GOT3 (cell line): ENCODE measurements around the gene APOBEC3F.
"Not testable (repeated sequence)": the region's sequence is repeated elsewhere in the genome, so short reads cannot be mapped to it uniquely, and the experiment has no call there.

Source experiments
- DNase-seq: peaks from one replicate; lab custom pipeline; 2025; ENCODE audit warnings: mixed read lengths; lab: John Stamatoyannopoulos, UW

APOBEC3F gene

DNA sequence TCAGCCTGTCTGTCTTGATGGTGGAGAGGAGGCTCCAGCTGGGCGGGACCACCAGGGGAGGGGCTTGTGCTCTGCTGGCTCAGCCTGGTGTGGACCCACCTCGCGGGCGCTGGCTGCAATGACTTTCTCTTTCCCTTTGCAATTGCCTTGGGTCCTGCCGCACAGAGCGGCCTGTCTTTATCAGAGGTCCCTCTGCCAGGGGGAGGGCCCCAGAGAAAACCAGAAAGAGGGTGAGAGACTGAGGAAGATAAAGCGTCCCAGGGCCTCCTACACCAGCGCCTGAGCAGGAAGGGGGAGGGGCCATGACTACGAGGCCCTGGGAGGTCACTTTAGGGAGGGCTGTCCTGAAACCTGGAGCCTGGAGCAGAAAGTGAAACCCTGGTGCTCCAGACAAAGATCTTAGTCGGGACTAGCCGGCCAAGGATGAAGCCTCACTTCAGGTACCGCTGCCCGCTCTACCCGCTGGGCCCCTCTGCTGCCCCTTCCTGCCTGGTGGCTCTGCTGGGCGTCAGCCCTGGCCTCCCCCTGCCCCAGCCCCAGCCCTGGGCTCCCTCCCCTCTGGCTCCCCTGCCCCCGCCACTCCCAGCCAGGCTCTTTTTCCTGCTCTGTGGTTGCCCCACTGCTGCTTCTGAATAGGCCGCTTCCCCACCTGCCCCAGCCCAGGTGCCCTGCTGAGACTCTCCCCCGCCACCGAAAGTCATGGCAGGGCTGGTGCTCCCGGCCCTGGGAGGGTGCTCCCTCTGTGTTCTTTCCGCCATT lies at the start of gene APOBEC3F:
Gene APOBEC3F (plus strand): TSS at position 327 of the 759 bp plus-strand sequence. CDS start 97 bp downstream, at position 424.
- not testable (repeated sequence) for DNase-seq

DNA sequence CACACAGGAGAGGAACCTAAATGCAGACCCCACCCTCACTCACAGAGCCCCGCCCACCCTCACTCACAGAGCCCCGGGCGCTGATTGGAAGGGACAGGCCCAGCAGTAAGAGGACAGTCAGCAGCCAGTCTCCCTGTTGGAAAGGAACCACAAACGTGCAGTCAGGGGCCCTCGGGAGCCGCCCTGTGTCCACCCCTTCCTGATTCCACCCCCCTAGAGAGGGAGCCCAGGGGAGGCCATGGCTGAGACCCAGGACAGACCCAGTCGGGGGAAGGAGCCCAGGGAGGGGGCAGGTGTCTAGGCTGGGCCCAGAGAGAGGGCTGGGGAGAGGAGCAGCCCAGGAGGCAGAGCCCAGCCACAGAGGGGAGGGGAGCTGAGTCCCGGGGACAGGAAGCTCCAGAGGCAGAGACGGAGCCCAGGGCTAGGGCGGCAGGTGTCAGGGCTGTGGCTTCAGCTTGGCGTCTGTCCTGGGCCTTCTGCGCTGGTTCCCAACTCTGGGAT lies 47.7 kb upstream of the APOBEC3F start:
- not testable (repeated sequence) for DNase-seq

DNA sequence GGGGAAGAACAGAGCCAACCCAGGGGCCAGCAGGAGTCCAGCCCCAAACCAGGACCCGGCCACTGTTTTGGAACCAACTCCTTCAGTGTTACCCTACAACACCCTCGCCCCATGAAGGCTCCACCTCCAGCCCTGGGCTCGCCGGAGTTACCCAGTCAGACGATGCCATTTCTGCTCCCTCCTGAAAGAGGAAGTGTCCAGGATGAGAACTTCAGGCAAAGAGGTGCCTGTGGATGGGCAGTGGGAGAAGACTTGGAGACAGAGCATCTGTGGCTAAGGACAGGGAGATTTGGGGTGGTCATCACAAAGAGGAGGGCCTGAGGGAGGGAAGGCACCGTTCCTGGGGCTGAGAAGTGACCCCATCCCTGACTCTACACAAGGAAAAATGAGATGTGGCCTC lies 44.6 kb upstream of the APOBEC3F start:
- no peak for DNase-seq

DNA sequence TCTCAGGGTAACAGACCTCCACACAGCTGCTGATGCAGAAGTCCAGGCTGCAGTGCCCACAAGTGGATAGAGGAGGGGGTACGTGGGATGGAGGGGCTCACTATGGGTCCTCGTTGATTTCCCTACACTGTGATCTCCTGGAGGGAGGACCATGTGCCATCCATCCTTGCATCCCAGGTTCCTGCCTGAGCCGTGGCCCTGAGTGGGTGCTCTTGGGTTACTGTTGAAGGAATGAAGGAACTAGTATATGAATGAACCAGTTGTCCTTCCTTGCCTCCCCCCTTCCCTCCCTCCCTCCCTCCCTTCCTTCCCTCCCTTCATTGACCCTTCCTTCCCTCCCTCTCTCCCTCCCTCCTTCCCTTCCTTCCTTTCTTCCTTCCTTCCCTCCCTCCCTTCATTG lies 43.1 kb upstream of the APOBEC3F start:
- DNase-seq = no peak

DNA sequence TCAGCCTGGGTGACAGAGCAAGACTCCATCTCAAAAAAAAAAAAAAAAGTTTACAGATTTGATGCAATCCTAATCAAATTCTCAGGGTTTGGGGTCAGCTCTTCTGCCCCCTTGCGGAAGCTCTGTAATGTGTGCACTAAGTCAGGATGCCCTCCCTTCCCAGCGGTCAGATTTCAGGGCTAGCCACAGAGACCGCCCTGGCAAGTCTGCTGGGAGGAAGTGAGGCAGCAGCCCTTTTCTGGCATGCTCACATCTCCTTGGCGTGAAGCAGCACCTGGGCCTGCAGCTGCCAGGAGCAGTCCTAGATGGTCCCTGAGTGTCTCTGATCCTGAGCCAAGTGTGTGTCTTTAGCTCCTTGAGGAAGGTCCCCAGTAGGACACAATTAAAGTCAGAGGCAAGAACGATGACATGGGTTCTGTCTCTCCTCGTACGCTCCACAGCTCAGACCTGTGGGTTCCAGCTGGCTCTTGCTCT lies 37.5 kb upstream of the APOBEC3F start:
- peak; percentile 60 for DNase-seq

DNA sequence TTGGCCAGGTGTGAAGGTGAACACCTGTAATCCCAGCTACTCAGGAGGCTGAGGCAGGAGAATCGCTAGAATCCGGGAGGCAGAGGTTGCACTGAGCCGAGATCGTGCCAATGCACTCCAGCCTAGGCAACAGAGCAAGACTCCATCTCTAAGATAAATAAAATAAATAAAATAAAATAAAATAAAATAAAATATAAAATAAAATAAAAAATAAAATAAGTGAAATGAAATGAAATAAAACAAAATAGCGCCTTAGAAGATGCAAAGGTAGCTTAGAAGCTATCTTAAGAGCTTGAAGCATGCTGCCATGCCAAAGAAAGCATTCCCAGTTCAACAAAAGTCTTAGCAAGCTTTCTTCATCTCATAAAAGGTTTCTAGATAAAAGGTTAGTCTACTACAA lies 33.5 kb upstream of the APOBEC3F start:
- DNase-seq = no peak

DNA sequence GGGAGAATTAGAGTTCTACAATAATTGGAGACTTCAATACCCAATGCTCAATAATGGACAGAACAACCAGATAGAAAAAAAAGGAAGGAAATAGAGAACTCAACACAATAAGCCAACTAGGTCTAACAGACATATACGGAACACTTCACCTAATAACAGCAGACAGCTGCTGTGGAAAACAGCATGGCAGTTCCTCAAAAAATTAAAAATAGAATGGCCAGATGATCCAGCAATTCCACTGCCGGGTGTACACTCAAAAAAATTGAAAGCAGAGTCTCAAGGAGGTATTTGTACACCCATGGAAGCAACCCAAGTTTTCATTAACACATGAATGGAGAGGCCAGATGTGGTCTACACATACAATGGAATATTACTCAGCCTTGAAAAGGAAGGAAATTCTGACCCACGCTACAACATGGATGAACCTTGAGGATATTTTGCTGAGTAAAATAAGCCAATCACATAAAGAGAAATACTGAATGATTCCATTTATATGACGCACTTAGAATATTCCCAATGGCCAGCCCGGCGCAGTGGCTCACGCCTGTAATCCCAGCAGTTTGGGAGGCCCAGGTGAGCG lies 32.3 kb upstream of the APOBEC3F start:
- DNase-seq = not testable (repeated sequence)

DNA sequence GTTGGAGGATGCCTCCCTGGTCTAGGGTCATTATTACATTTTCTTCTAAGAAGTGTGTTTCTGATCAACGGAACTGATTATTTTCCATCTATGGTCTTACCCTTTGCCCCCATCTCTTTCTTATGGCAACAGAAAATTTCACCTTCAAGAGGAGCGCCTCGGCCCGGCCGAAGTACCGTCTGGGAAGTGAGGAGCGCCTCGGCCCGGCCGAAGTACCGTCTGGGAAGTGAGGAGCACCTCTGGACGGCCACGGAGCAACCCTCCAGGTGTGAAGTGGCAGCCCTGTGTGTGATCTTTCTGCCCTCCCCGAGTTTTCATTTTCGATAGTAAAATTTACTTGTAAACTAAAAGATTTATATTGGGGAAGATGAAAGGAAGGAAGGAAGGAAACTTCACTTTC lies 29.7 kb upstream of the APOBEC3F start:
- DNase-seq = no peak

DNA sequence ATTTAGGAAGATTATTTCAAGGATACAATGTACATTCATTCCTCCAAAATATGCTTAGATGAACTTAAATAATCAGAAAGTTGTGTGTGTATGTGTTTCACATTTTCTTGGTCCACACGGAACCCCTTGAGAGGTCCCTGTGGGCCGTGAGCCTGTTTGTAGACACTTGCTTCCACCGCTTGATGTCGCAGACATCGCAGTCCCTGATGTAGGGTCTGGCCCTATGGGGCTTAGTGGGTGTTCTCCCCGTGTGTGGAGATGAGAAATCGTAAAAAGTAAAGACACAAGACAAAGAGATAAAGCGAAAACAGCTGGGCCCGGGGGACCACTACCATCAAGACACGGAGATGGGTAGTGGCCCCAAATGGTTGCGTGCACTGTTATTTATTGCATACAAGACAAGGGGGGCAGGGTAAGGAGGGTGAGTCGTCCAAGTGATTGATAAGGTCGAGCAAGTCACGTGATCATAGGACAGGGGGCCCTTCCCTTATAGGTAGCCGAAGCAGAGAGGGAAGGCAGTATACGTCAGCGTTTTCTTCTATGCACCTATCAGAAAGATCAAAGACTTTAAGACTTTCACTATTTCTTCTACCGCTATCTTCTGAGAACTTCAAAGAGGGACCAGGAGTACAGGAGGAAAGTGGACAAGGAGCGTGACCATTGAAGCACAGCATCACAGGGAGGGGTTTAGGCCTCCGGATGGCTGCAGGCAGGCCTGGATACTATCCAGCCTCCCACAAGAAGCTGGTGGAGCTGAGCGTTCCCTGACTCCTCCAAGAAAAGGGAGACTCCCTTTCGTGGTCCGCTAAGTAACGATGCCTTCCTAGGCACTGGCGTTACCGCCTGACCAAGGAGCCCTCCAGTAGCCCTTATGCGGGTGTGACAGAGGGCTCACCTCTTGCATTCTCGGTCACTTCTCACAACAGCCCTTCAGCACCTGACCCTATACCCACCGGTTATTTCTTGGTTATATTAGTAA lies 27.8 kb upstream of the APOBEC3F start:
- no peak for DNase-seq

DNA sequence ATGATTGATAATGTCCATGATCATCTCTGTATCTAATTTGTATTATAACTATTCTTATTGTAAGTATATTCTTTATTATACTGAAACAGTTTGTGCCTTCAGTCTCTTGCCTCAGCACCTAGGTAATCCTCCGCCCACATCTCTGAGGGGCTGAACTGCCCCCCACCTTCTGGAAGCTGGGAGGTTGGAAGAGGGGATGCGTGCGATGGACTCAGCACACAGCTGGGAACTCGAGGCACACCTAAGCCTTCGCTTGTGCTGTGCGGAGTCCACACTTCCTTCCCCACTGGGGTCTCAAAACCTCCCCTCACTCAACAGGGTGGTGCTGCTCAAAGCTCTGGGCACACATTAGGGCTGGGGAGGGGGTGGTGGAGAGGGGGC lies 27.1 kb upstream of the APOBEC3F start:
- DNase-seq = not testable (repeated sequence)

DNA sequence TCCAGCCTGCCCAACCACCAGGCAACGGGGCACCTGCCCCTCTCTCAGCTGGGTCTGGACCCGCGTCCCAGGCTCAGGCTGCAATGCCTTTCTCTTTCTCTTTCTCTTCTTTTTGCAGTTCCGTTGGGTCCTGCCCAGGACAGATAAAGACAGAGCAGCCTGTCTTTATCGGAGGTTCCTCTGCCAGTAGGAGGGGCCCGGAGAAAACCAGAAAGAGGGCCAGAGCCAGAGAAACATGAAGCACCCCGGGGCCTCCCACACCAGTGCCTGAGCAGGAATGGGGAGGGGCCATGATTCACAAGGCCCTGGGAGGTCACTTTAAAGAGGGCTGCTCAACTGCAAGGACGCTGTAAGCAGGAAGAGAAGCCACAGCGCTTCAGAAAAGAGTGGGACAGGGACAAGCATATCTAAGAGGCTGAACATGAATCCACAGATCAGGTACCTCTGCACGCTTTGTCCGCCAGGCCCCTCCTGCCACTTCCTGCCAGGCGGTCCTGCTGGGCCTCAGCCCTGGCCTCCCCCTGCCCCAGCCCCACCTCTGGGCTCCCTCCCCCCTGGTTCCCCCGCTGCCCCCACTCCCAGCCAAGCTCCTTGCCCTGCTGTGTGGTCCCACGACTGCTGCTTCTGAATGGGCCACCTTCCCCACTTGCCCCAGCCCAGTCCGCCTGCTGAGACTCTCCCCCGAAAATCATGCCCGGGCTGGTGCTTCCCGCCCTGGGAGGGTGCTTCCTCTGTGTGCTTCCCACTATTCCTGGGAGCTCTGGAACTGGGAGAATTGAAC lies 26.5 kb upstream of the APOBEC3F start, which contains the start of gene APOBEC3C:
Gene APOBEC3C (plus strand): TSS at position 316 of the 781 bp plus-strand sequence. CDS start 106 bp downstream, at position 422.
- DNase-seq = peak; percentile 58

DNA sequence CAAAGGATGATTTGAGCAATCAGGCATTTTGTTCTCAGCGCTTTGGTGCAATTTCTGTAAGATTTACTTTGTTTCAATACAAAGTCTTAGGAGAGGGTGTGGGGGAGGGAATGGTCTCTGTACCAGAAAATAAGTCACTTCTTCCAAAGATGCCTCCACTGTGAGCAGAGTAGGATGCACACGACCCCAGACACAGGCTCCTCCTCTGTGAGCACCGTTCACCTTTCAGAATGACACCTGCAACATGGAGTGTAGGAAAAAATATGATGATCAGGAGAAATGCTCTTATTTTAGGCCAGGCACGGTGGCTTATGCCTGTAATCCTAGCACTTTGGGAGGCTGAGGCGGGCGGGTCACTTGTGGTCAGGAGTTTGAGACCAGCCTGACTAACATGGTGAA lies 25.9 kb upstream of the APOBEC3F start:
- DNase-seq = not testable (repeated sequence)

DNA sequence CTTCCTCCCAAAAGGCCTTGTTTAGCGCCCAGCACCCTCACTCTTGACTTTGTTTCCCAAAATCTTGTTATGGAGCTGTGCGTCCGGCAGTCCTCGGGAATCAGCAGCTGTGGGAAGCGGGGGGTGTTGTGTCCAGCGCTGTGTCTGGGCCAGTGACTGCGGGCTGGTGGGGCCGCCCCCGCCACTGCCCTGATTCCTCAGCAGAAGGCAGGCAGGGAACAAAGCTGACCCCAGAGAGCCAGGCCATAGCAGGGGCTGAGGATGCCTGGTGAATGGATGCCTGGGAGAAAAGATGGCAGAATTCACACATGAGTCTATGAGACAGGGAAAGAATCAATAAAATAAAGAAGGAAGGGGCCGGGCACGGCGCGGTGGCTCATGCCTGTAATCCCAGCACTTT lies 24.1 kb upstream of the APOBEC3F start:
- no peak for DNase-seq

DNA sequence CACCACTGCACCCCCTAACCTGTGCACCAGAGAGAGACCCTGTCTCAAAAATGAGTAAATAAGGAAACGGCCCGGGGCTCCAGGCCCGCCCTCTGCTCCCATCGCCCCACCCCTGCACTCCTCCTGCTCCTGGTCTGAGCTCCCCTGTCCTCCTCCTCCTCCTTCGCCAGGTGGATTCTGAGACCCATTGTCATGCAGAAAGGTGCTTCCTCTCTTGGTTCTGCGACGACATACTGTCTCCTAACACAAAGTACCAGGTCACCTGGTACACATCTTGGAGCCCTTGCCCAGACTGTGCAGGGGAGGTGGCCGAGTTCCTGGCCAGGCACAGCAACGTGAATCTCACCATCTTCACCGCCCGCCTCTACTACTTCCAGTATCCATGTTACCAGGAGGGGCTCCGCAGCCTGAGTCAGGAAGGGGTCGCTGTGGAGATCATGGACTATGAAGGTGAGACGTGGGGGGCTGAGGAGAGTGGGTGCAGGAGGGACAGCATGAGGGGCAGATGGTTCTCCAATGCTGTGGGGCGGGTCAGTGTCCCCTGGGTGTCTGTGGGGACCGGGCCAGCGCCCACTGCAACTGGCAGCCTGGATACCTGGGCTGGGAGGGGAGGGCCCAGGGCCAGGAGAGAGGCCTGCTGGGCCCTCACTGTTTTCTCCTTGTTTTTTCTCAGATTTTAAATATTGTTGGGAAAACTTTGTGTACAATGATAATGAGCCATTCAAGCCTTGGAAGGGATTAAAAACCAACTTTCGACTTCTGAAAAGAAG lies 22.9 kb upstream of the APOBEC3F start:
- DNase-seq = no peak

DNA sequence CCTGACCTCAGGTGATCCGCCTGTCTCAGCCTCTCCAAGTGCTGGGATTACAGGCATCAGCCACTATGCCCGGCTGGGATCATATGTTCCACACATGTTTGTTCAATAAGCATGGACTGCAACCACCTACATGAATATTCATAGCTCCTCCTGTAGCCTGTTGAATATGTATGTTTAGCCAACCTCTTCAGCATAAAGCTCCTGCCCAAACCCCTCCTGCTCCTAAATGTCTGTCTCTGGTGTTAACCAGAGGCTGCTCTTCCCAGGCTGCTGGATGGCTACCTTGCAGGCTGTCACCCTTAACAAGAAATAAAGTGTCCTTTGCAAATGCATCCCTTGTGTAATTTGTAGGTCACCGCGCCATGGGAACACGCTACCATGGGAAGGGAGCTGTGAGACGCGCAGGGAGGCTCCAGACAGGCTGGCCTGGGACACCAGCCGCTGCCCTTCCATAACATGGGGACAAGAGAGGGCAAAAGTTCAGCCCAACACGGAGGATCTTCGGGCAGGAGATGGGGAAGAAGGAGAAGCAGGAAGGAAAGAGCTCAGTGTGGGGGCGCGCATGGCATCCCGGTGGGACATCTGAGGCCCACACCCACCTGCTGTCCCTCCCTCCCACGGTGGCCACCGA lies 20.5 kb upstream of the APOBEC3F start:
- DNase-seq = not testable (repeated sequence)

DNA sequence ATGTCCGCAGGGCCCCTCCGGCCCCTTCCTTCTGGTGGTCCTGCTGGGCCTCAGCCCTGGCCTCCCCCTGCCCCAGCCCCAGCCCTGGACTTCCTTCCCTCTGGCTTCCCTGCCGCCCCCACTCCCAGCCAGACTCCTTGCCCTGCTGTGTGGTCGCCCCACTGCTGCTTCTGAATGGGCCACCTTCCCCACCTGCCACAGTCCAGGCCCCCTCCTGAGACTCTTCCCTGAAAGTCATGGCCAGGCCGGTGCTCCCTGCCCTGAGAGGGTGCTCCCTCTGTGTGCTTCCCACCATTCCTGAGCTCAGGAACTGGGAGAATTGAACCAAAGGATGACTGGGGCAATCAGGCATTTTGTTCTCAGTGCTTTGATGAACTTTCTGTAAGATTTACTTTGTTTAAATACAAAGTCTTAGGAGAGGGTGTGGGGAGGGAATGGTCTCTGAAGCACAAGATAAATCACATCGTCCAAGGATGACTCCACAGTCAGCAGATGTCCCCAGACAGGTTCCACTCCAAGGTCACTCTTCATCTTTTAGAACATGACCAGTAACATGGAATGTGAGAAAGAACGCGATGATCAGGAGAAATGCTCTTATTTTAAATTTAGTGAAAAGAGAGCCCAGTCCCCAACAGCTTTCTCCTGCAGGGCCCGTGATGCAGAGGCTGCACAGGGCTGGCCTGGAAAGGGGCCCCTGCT lies 19.0 kb upstream of the APOBEC3F start:
- no peak for DNase-seq

DNA sequence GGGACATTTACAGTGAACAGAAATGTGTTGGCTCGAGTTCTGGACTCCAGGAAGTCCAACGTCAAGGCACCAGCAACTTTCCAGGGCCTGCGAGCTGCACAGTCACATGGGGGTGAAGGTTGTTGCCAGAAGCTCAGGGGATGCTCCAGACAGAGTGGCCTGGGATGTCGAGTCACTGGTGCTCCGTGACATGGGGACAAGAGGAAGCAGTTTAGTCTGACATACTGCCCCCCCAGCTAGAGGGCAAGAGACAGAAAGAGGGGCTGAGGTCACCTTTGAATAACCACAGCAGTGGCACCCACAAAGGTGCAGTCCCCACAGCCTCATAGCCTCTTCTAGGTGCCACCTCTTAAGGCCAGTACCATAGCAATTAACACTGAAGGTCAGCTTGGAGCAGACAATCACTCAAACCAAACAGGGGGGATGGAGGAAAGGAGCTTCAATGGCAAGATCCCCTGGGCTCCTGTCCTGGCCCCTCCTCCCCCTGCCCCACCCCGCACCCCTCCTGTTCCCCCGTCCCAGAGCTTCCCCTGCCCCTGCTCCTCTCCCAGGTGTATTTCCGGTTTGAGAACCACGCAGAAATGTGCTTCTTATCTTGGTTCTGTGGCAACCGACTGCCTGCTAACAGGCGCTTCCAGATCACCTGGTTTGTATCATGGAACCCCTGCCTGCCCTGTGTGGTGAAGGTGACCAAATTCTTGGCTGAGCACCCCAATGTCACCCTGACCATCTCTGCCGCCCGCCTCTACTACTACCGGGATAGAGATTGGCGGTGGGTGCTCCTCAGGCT lies 15.9 kb upstream of the APOBEC3F start:
- no peak for DNase-seq

DNA sequence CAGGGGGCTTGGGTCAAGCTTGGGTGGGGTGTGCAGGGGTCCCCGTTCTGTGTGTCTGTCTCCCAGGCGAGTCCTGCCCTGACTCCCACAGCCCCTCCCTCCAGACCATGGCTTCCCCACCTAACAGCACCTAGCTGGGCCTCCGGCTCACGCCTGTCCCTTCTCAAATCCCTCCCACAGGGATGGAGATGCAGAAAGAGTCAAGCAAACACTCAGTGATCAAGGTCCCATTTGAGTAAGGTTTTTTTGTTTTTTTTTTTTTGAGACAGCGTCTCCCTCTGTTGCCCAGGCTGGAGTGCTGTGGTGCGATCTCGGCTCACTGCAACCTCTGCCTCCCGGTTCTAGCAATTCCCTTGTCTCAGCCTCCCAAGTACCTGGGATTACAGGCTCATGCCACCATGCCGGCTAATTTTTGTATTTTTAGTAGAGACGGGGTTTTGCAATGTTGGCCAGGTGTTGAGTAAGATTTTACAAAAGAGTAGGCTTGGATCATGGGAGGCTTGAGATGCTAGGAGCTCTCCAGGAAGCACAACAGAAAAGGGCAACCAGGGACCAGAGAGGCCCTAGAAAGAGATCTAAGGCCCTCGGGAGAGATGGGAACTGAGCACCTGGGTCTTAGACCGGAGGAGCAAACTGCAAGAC lies 14.0 kb upstream of the APOBEC3F start:
- no peak for DNase-seq
